ENCODE data around the gene GTF2A1L. TPM values are rescaled to one million over a fixed set of nuclear protein-coding genes. Genes with fewer than 3 reads are reported as not detected.
"Not testable (repeated sequence)": the region's sequence is repeated elsewhere in the genome, so short reads cannot be mapped to it uniquely, and the experiment has no call there.

GTF2A1L gene
- total and polyA plus RNA-seq, 4 donors = 11.7 TPM; not detected in 3

DNA sequence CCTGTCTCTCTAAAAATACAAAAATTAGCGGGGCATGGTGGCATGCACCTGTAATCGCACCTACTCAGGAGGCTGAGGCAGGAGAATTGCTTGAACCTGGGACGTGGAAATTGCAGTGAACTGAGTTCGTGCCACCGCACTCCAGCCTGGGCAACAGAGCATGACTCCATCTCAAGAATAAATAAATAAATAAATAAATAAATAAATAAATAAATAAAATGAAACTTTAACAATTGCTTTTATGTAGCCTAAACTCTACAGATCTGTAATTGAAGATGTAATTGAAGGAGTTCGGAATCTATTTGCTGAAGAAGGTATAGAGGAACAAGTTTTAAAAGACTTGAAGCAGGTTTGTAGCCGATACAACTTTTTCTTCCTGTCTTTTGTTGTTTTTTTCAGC lies 2.9 kb downstream of the GTF2A1L start:
- intact Hi-C loops (cut with DNase I) = no loop called here
- no peak overlapping the region for H3K27ac ChIP-seq (ENCODE audit: low read depth in 1 of 2, low read length in 2 of 2)
- no peak for DNase-seq
- no peaks in the 10 kb centered on the region for H3K9me3 ChIP-seq (ENCODE audit: control insufficient read depth, low read length)
- no peak overlapping the region for H3K4me3 ChIP-seq (ENCODE audit: low read length in 2 of 2)
- H3K4me1 ChIP-seq (ENCODE audit: control insufficient read depth in 1 of 2, insufficient read depth in 2 of 2, low read length in 2 of 2) = no peaks in the 10 kb centered on the region
- ATAC-seq (ENCODE audit: low FRiP score) = no peak
- H3K36me3 ChIP-seq (ENCODE audit: control insufficient read depth in 1 of 2, insufficient read depth in 2 of 2, low read length in 1 of 2) = peaks cover 0 to 4% of the 10 kb centered on the region in 2 donors
- WGBS, 2 donors = 96 to 99% methylated on average over 7 of the region's 7 CpGs
- no peaks in the 10 kb centered on the region for H3K27me3 ChIP-seq (ENCODE audit: control insufficient read depth in 1 of 2, insufficient read depth in 2 of 2, low read length in 1 of 2)

DNA sequence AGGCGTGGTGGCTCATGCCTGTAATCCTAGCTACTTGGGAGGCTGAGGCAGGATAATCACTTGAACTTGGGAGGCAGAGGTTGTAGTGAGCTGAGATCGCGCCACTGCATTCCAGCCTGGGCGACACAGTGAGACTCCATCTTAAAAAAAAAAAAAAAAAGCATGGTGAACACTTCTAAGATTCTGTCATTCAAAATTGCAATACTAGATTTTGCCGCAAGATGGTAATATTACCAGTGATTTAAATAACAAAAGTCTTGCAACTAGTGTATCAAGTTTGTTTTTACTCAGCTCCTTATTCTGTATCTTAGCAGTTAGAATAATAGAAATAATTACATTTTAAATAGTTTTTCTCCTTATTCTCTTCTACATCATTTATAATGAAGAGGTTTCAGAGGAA lies 5.0 kb downstream of the GTF2A1L start:
- H3K27ac ChIP-seq (ENCODE audit: low read depth in 1 of 2, low read length in 2 of 2); intact Hi-C loops (cut with DNase I); H3K4me3 ChIP-seq (ENCODE audit: low read length in 2 of 2); H3K36me3 ChIP-seq (ENCODE audit: control insufficient read depth in 1 of 2, insufficient read depth in 2 of 2, low read length in 1 of 2); H3K9me3 ChIP-seq (ENCODE audit: control insufficient read depth, low read length); H3K4me1 ChIP-seq (ENCODE audit: control insufficient read depth in 1 of 2, insufficient read depth in 2 of 2, low read length in 2 of 2); ATAC-seq (ENCODE audit: low FRiP score); H3K27me3 ChIP-seq (ENCODE audit: control insufficient read depth in 1 of 2, insufficient read depth in 2 of 2, low read length in 1 of 2); DNase-seq: not testable (repeated sequence)
- 89 to 91% methylated on average over 5 of the region's 5 CpGs for WGBS, 2 donors

DNA sequence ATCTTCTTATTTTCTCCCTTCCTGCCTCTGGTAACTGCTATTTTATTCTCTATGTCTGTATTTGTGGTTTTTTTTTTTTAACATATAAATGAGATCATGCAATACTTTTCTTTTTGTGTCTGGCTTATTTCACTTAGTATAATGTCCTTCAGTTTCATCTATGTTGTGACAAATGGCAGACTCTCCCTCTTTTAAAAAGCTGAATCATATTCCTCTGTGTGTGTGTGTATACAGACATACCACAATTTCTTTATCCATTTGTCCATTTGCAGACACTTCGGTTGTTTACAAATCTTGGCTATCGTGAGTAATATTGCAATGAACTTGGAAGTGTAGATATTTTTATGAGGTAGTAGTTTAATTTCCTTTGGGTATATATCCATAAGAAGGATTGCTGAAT lies 7.0 kb downstream of the GTF2A1L start:
- peaks cover 0 to 4% of the 10 kb centered on the region in 2 donors for H3K36me3 ChIP-seq (ENCODE audit: control insufficient read depth in 1 of 2, insufficient read depth in 2 of 2, low read length in 1 of 2)
- ATAC-seq (ENCODE audit: low FRiP score) = no peak
- no peaks in the 10 kb centered on the region for H3K9me3 ChIP-seq (ENCODE audit: control insufficient read depth, low read length)
- DNase-seq = no peak
- H3K4me1 ChIP-seq (ENCODE audit: control insufficient read depth in 1 of 2, insufficient read depth in 2 of 2, low read length in 2 of 2) = no peaks in the 10 kb centered on the region
- no peaks in the 10 kb centered on the region for H3K27me3 ChIP-seq (ENCODE audit: control insufficient read depth in 1 of 2, insufficient read depth in 2 of 2, low read length in 1 of 2)
- intact Hi-C loops (cut with DNase I) = no loop called here
- no peak overlapping the region for H3K27ac ChIP-seq (ENCODE audit: low read depth in 1 of 2, low read length in 2 of 2)
- H3K4me3 ChIP-seq (ENCODE audit: low read length in 2 of 2) = no peak overlapping the region
- WGBS, 2 donors = 82 to 92% methylated on average over 2 of the region's 2 CpGs

DNA sequence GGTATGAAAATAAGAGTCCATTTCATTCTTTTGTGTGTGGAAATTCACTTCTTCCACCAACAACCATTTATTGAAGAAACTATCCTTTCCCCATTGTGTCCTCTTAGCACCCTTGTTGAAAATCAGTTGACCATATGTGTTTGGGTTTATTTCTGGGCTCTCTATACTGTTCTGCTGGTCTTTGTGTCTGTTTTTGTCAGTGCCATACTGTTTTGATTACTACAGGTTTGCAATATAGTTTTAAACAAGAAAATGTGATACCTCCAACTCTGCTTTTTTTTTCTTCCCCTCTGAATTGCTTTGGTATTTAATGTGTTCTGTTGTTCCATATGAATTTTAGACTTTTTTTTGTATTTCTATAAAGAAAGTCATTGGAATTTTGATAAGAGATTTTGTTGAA lies 8.4 kb downstream of the GTF2A1L start:
- Histone ChIP-seq H3K9me3 (ENCODE audit: control insufficient read depth, low read length) (no peaks in the 10 kb centered on the region), H3K4me1 (ENCODE audit: control insufficient read depth in 1 of 2, insufficient read depth in 2 of 2, low read length in 2 of 2) (no peaks in the 10 kb centered on the region), H3K27me3 (ENCODE audit: control insufficient read depth in 1 of 2, insufficient read depth in 2 of 2, low read length in 1 of 2) (no peaks in the 10 kb centered on the region), H3K4me3 (ENCODE audit: low read length in 2 of 2) (no peak overlapping the region), H3K36me3 (ENCODE audit: control insufficient read depth in 1 of 2, insufficient read depth in 2 of 2, low read length in 1 of 2) (peaks cover 0 to 4% of the 10 kb centered on the region in 2 donors), H3K27ac (ENCODE audit: low read depth in 1 of 2, low read length in 2 of 2) (no peak overlapping the region)
- DNase-seq = no peak
- no peak for ATAC-seq (ENCODE audit: low FRiP score)
- intact Hi-C loops (cut with DNase I) = no loop called here

DNA sequence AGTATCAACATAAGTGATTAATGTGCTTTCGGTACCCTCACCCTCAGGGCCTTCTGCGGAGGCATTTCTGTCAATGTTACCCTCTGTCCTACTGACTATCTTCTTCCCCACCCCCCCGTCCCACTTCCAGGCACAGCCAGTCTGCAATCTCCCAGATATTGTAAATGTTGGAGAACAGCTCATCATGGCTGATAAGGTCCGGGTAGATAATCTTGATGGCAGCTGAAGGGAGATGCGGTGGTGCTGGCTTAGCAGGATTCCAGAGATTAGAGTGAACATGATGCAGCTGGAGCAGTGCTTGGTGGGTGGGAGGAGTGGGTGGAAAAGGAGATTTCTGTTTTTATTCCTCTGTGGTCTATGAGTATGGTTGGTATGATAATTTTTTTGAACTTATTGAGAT lies 15.5 kb downstream of the GTF2A1L start:
- 62 to 78% methylated on average over 5 of the region's 5 CpGs for WGBS, 2 donors
- intact Hi-C loops (cut with DNase I) = no loop called here
- H3K27ac ChIP-seq (ENCODE audit: low read depth in 1 of 2, low read length in 2 of 2) = no peak overlapping the region
- H3K4me1 ChIP-seq (ENCODE audit: control insufficient read depth in 1 of 2, insufficient read depth in 2 of 2, low read length in 2 of 2) = no peaks in the 10 kb centered on the region
- no peak for DNase-seq
- no peaks in the 10 kb centered on the region for H3K27me3 ChIP-seq (ENCODE audit: control insufficient read depth in 1 of 2, insufficient read depth in 2 of 2, low read length in 1 of 2)
- H3K9me3 ChIP-seq (ENCODE audit: control insufficient read depth, low read length) = peaks cover 2% of the 10 kb centered on the region
- H3K36me3 ChIP-seq (ENCODE audit: control insufficient read depth in 1 of 2, insufficient read depth in 2 of 2, low read length in 1 of 2) = no peaks in the 10 kb centered on the region
- no peak for ATAC-seq (ENCODE audit: low FRiP score)
- no peak overlapping the region for H3K4me3 ChIP-seq (ENCODE audit: low read length in 2 of 2)

DNA sequence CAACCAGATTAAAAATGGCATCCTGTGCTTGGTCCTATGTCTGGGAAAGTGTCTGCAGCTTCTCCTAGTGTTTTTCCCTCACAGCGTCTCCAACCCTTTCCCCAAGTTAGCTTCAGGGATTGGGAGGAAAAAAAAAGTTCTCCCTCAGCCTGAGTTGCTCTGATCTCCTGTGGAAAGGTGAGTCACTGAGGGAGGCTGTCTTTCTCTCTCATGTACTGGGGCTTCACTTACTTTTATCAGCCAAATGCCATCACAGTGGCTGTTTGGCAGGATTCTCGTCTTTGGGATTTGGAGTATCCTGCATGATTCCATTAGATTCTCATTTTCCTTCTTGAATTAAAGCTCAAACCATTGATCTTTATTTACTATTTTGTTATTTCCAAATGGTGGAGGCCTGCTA lies 18.1 kb downstream of the GTF2A1L start:
- 72 to 96% methylated on average over 2 of the region's 2 CpGs for WGBS, 2 donors
- Histone ChIP-seq H3K9me3 (ENCODE audit: control insufficient read depth, low read length) (peaks cover 2% of the 10 kb centered on the region), H3K27ac (ENCODE audit: low read depth in 1 of 2, low read length in 2 of 2) (no peak overlapping the region), H3K36me3 (ENCODE audit: control insufficient read depth in 1 of 2, insufficient read depth in 2 of 2, low read length in 1 of 2) (no peaks in the 10 kb centered on the region), H3K27me3 (ENCODE audit: control insufficient read depth in 1 of 2, insufficient read depth in 2 of 2, low read length in 1 of 2) (no peaks in the 10 kb centered on the region), H3K4me1 (ENCODE audit: control insufficient read depth in 1 of 2, insufficient read depth in 2 of 2, low read length in 2 of 2) (no peaks in the 10 kb centered on the region), H3K4me3 (ENCODE audit: low read length in 2 of 2) (no peak overlapping the region)
- ATAC-seq (ENCODE audit: low FRiP score) (no peak), DNase-seq (no peak)
- intact Hi-C loops (cut with DNase I) = no loop called here

DNA sequence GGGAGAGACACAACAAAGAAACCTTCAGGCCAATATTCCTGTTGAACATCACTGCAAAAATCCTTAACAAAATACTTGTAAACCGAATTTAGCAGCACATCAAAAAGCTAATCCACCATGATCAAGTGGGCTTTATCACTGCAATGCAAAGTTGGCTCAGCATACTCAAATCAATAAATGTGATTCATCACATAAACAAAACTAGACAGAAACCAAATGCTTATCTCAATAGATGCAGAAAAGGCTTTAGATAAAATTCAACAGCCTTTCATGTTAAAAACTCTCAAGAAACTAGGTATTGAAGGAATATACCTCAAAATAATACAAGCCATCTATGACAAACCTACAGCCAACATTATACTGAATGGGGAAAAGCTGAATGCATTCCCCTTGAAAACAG lies 20.6 kb downstream of the GTF2A1L start:
- DNase-seq (no peak), ATAC-seq (ENCODE audit: low FRiP score) (no peak)
- no peaks in the 10 kb centered on the region for H3K27me3 ChIP-seq (ENCODE audit: control insufficient read depth in 1 of 2, insufficient read depth in 2 of 2, low read length in 1 of 2)
- H3K36me3 ChIP-seq (ENCODE audit: control insufficient read depth in 1 of 2, insufficient read depth in 2 of 2, low read length in 1 of 2) = no peaks in the 10 kb centered on the region
- intact Hi-C loops (cut with DNase I) = no loop called here
- 60 to 71% methylated on average over 1 of the region's 1 CpG for WGBS, 2 donors
- peaks cover 2% of the 10 kb centered on the region for H3K9me3 ChIP-seq (ENCODE audit: control insufficient read depth, low read length)
- no peaks in the 10 kb centered on the region for H3K4me1 ChIP-seq (ENCODE audit: control insufficient read depth in 1 of 2, insufficient read depth in 2 of 2, low read length in 2 of 2)
- no peak overlapping the region for H3K4me3 ChIP-seq (ENCODE audit: low read length in 2 of 2)
- H3K27ac ChIP-seq (ENCODE audit: low read depth in 1 of 2, low read length in 2 of 2) = no peak overlapping the region

DNA sequence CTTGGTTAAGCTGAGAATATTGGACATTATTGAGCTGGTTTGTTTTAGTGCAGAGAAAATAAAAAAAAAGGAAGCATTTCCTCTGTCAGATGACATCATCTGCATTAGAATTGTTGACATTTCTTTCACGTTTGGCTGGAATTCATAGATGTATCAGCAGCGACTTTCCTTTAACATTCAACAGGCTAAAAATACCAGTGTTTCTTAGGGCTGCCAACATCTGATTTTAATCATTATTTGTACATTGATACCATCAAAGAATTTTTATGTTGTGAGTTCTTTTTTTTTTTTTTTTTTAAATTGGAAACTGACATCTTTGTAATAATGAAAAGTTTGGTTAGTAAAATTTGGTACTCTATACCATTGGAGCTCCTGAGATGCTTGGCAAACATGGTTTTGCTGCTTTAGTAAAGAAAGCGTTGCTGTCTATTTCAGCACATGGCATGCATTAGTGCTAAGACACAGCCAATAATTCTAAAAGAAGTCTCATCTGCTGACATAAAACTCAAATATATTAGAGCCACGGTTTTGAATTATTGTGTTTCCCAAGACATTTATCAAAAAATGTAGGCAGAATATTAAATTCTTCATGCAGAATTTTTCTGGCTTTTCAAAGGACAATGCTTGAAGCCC lies 33.6 kb downstream of the GTF2A1L start:
- Histone ChIP-seq H3K27me3 (ENCODE audit: control insufficient read depth in 1 of 2, insufficient read depth in 2 of 2, low read length in 1 of 2) (no peaks in the 10 kb centered on the region), H3K9me3 (ENCODE audit: control insufficient read depth, low read length) (no peaks in the 10 kb centered on the region), H3K36me3 (ENCODE audit: control insufficient read depth in 1 of 2, insufficient read depth in 2 of 2, low read length in 1 of 2) (no peaks in the 10 kb centered on the region), H3K27ac (ENCODE audit: low read depth in 1 of 2, low read length in 2 of 2) (no peak overlapping the region), H3K4me1 (ENCODE audit: control insufficient read depth in 1 of 2, insufficient read depth in 2 of 2, low read length in 2 of 2) (peaks cover 0 to 2% of the 10 kb centered on the region in 2 donors), H3K4me3 (ENCODE audit: low read length in 2 of 2) (no peak overlapping the region)
- 5 to 6% methylated on average over 4 of the region's 4 CpGs for WGBS, 2 donors
- intact Hi-C loops (cut with DNase I) = no loop called here
- no peak for DNase-seq
- no peak for ATAC-seq (ENCODE audit: low FRiP score)

DNA sequence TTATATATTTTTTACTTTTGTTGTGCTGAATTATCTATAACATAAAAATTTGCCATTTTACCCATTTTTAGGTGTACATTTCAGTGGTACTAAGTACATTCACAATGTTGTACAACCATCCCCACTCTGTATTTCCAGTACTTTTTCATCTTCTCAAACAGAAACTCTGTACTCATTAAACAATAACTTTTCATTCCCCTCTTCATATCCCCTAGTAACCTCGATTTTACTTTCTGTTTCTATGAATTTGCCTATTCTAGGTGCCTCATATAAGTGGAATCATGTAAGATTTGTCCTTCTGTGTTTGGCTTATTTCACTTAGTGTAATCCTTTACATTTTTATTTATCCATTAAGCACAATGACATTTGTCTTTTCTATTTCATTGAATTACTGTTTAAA lies 51.3 kb downstream of the GTF2A1L start:
- intact Hi-C loops (cut with DNase I) = no loop called here
- no peak for ATAC-seq (ENCODE audit: low FRiP score)
- no peak overlapping the region for H3K27ac ChIP-seq (ENCODE audit: low read depth in 1 of 2, low read length in 2 of 2)
- H3K9me3 ChIP-seq (ENCODE audit: control insufficient read depth, low read length) = no peaks in the 10 kb centered on the region
- no peak overlapping the region for H3K4me3 ChIP-seq (ENCODE audit: low read length in 2 of 2)
- 71 to 88% methylated on average over 1 of the region's 1 CpG for WGBS, 2 donors
- H3K36me3 ChIP-seq (ENCODE audit: control insufficient read depth in 1 of 2, insufficient read depth in 2 of 2, low read length in 1 of 2) = peaks cover 0 to 2% of the 10 kb centered on the region in 2 donors
- no peaks in the 10 kb centered on the region for H3K27me3 ChIP-seq (ENCODE audit: control insufficient read depth in 1 of 2, insufficient read depth in 2 of 2, low read length in 1 of 2)
- no peak for DNase-seq
- no peaks in the 10 kb centered on the region for H3K4me1 ChIP-seq (ENCODE audit: control insufficient read depth in 1 of 2, insufficient read depth in 2 of 2, low read length in 2 of 2)

Data from aorta (tissue), 5 donors.